K562 (cell line): ENCODE data around the gene AP3S1. TPM values are rescaled to one million over a fixed set of nuclear protein-coding genes. Genes with fewer than 3 reads are reported as not detected.

Source experiments
- ATAC-seq: fragments of 200-7000 bp; cut with Tn5 transposase; 3 replicates; pipeline ENCODE4 v1.9.1; 2020; ENCODE audit warnings: moderate library complexity
- BruUV-seq: library from RNA; stranded (reverse); fragments of 400-500 nt; replicated peaks from 2 replicates; lab custom pipeline; 2021; lab: Mats Ljungman, UMichigan
- CTCF ChIA-PET: fragments of 300-600 bp; formaldehyde crosslinking; extraction: SDS; loops from one replicate; lab custom pipeline; 2021; ENCODE audit warnings: low intra/inter-chr PET ratio; lab: Yijun Ruan, JAX
- POLR2A ChIA-PET: fragments of 300-600, 350-650 bp; sonication (Branson Sonifier 250); formaldehyde crosslinking; extraction: SDS; loops from one replicate; lab custom pipeline; 2021; ENCODE audit warnings: antibody characterized with exemption, inconsistent platforms; lab: Yijun Ruan, JAX
- DNase-seq, 4 experiments: peaks; one replicate each; pipeline versions ENCODE4 v3.0.0 to v3.0.0-alpha.2; 2011 to 2018; ENCODE audit warnings: low spot score in 3 of 4, mixed read lengths in 3 of 4; ENCODE audit errors: extremely low read depth in 1 of 4
- FAIRE-seq: peaks from 2 replicates; lab custom pipeline; 2011; peaks lifted over from hg19 to GRCh38; lab: Jason Lieb, UNC
- H2AFZ ChIP-seq: 2 replicates; pipeline ENCODE4 v1.6.0; 2011; ENCODE audit warnings: low read depth, low read length, control low read depth, inconsistent platforms
- H3K27ac ChIP-seq: fragments of 200-600 bp; 3 replicates; pipeline ENCODE4 v1.8.0; 2011; ENCODE audit warnings: low read depth, mild to moderate bottlenecking, control low read depth, inconsistent platforms, low read length, moderate library complexity, mixed read lengths; ENCODE audit errors: extremely low read depth
- H3K27me3 ChIP-seq, 2 experiments: fragments of 300-600 bp in 1 of 2; 2 replicates in 1 of 2; 3 replicates in 1 of 2; pipeline versions ENCODE4 v1.6.0 to v1.8.0; 2011; ENCODE audit warnings: inconsistent platforms in 2 of 2, low read length in 2 of 2, mild to moderate bottlenecking in 1 of 2, mixed read lengths in 1 of 2, moderate library complexity in 1 of 2; ENCODE audit not compliant: control insufficient read depth in 2 of 2, insufficient read depth in 2 of 2
- H3K36me3 ChIP-seq: fragments of 300-600 bp; 3 replicates; pipeline ENCODE4 v1.8.0; 2011; ENCODE audit warnings: mild to moderate bottlenecking, low read length, inconsistent platforms; ENCODE audit not compliant: control insufficient read depth, insufficient read depth
- H3K4me1 ChIP-seq, 2 experiments: fragments of 200-600 bp in 1 of 2; replicated peaks in 1 of 2; 2 replicates in 1 of 2; 3 replicates in 1 of 2; pipeline versions ENCODE4 v1.5.1 to v1.8.0; 2011; ENCODE audit warnings: inconsistent platforms in 2 of 2, low read length in 2 of 2, mild to moderate bottlenecking in 1 of 2, mixed read lengths in 1 of 2, moderate library complexity in 1 of 2; ENCODE audit not compliant: control insufficient read depth in 2 of 2, insufficient read depth in 2 of 2
- H3K4me2 ChIP-seq: 2 replicates; pipeline ENCODE4 v1.6.1; 2011; ENCODE audit warnings: low read length, control low read depth, inconsistent platforms, mixed read lengths; ENCODE audit not compliant: insufficient read depth
- H3K4me3 ChIP-seq: fragments of 200-600 bp; sonication (generic), shearing (Covaris generic); 2 replicates; pipeline ENCODE4 v1.5.1; 2016; ENCODE audit warnings: control low read depth, inconsistent platforms
- H3K79me2 ChIP-seq: fragments of 200-600 bp; 3 replicates; pipeline ENCODE4 v1.8.0; 2011; ENCODE audit warnings: low read length, inconsistent platforms; ENCODE audit not compliant: control insufficient read depth, insufficient read depth
- H3K9ac ChIP-seq, 2 experiments: 2 replicates each; pipeline versions ENCODE4 v1.6.0 to v1.6.1; 2011; ENCODE audit warnings: low read depth in 2 of 2, low read length in 2 of 2, control low read depth in 1 of 2, inconsistent platforms in 1 of 2, mild to moderate bottlenecking in 1 of 2, mixed read lengths in 1 of 2; ENCODE audit not compliant: insufficient read depth in 1 of 2
- H3K9me1 ChIP-seq: one replicate; pipeline ENCODE4 v1.6.0; 2011; ENCODE audit warnings: inconsistent platforms, mild to moderate bottlenecking, low read length, moderate library complexity; ENCODE audit not compliant: control insufficient read depth, insufficient read depth
- H3K9me3 ChIP-seq: replicated peaks from 2 replicates; pipeline ENCODE4 v1.5.1; 2011; ENCODE audit warnings: low read depth, low read length, inconsistent platforms; ENCODE audit not compliant: control insufficient read depth, insufficient read depth
- H4K20me1 ChIP-seq: replicated peaks from 2 replicates; pipeline ENCODE4 v1.6.1; 2011; ENCODE audit warnings: low read length, inconsistent platforms, mixed read lengths; ENCODE audit not compliant: control insufficient read depth, insufficient read depth
- RB1 ChIP-seq: fragments of 450-650 bp; IDR thresholded peaks from 2 replicates; pipeline ENCODE4 v1.6.1; 2017; ENCODE audit warnings: low read depth, mild to moderate bottlenecking
- RBM22 ChIP-seq: fragments of 200-400 bp; formaldehyde crosslinking; IDR thresholded peaks from 2 replicates; pipeline ENCODE4 v1.6.1; 2018; ENCODE audit warnings: low read length, low read depth; ENCODE audit not compliant: poor library complexity, severe bottlenecking
- ZNF143 ChIP-seq: sonication (generic); formaldehyde crosslinking; IDR thresholded peaks from 2 replicates; pipeline ENCODE4 v1.9.0; 2022; ENCODE audit warnings: mild to moderate bottlenecking, missing genetic modification reagents
- ZNF407 ChIP-seq: fragments of 450-650 bp; IDR thresholded peaks from 2 replicates; pipeline ENCODE4 v1.6.1; 2016; ENCODE audit warnings: low read depth
- WGBS: fragments of 100-300 bp; shearing (Covaris generic); methylation state at CpG from one replicate; pipeline ENCODE4 v1.1.6; 2016; ENCODE audit warnings: low coverage, mixed read lengths; ENCODE audit not compliant: insufficient coverage; ENCODE audit errors: missing lambda C conversion rate; 5-methylcytosine and 5-hydroxymethylcytosine counted together
- in situ Hi-C: fragments of 300-500 bp; cut with MboI; formaldehyde crosslinking; loops from 4 replicates; pipeline ENCODE4 v1.15.0; 2018; ENCODE audit warnings: inconsistent platforms, mixed read lengths
- intact Hi-C: fragments of 100-400 bp; cut with micrococcal nuclease; formaldehyde crosslinking; loops from 2 replicates; pipeline ENCODE4 v1.14.2; 2022
- polyA plus RNA-seq, 8 experiments: library from polyadenylated mRNA; depleted of rRNA in 4 of 8; stranded (reverse) in 5 of 8; unstranded in 3 of 8; fragments of >200 nt; fragmentation: Nextera tagmentation in 2 of 8; fragmentation: Illumina TruSeq in 1 of 8; extraction: Ambion mirVana in 2 of 8; extraction: Trizol in 1 of 8; gene quantifications; 2 replicates each; pipeline versions ENCODE4 v1.2.1 to v1.2.3, GENCODE V29; 2011 to 2014; ENCODE audit warnings: inconsistent platforms in 1 of 8, missing spikeins in 1 of 8
- total RNA-seq, 7 experiments: library from RNA; depleted of rRNA in 6 of 7; stranded (reverse); fragments of >200 nt in 6 of 7; fragmentation: Illumina TruSeq in 2 of 7; extraction: Trizol in 2 of 7; gene quantifications; 2 replicates each; pipeline versions ENCODE4 v1.2.1 to v1.2.3, GENCODE V29; 2011 to 2021; ENCODE audit warnings: low replicate concordance in 1 of 7

AP3S1 gene
- total and polyA plus RNA-seq, 9 of the 15 experiments (the other 6 are each of a cell fraction or from before 2014, with no cell fraction given) = 46.1 to 106 (median 67.3) TPM

- Histone ChIP-seq H3K79me2 (no peaks in the 10 kb centered on the region), H3K27me3 (no peaks in the 10 kb centered on the region), H3K9me3 (no peaks in the 10 kb centered on the region), H3K4me2 (no peak overlapping the region), H3K4me1 (no peaks in the 10 kb centered on the region), H3K27ac (no peak overlapping the region), H3K36me3 (no peaks in the 10 kb centered on the region), H3K9me1 (no peaks in the 10 kb centered on the region), H2AFZ (no peak overlapping the region), H3K9ac (no peak overlapping the region), H3K4me3 (no peak overlapping the region), H4K20me1 (no peaks in the 10 kb centered on the region)
- DNase-seq (no peak), ATAC-seq (no peak), FAIRE-seq (no peak)
- intact Hi-C loops (no loop called here), in situ Hi-C loops (no loop called here)
- BruUV-seq = no TSS peak
- ChIA-PET CTCF (no interaction called here), POLR2A (no interaction called here)
- WGBS = 73% methylated on average over 3 of the region's 3 CpGs
- TF ChIP-seq ZNF407 (no peak), RB1 (no peak), RBM22 (no peak), ZNF143 (no peak)
Observed at GRCh38 chr5:115895821-115896220, 54.1 kb downstream of the AP3S1 start.
